Ovary (tissue), 9 donors: ENCODE results near the gene MRLN. TPM values are rescaled to one million over a fixed set of nuclear protein-coding genes. Genes with fewer than 3 reads are reported as not detected.

Source experiments
- DNase-seq, 5 donors: peaks; one replicate each; pipeline ENCODE4 v3.0.0-alpha.2; 2019 to 2020
- H3K27ac ChIP-seq, 2 donors: fragments of 200-600 bp; one replicate each; pipeline versions ENCODE4 v1.5.1 to v1.8.0; 2019 to 2022
- H3K27me3 ChIP-seq: fragments of 200-600 bp; one replicate; pipeline ENCODE4 v1.8.0; 2022
- H3K36me3 ChIP-seq: fragments of 200-600 bp; sonication (generic); one replicate; pipeline ENCODE4 v1.5.1; 2019
- H3K4me1 ChIP-seq: one replicate; pipeline ENCODE4 v1.8.1; 2013; ENCODE audit warnings: mild to moderate bottlenecking, moderate library complexity; ENCODE audit not compliant: insufficient read depth
- H3K4me3 ChIP-seq: fragments of 200-600 bp; sonication (generic); one replicate; pipeline ENCODE4 v1.5.1; 2017
- H3K9me3 ChIP-seq, 2 donors: fragments of 200-600 bp in 1 of 2; sonication (generic) in 1 of 2; one replicate each; pipeline versions ENCODE4 v1.5.1 to v1.8.1; 2013 to 2019; ENCODE audit warnings: mild to moderate bottlenecking in 1 of 2, moderate library complexity in 1 of 2
- EP300 ChIP-seq: sonication (generic); formaldehyde crosslinking; IDR thresholded peaks from one replicate; pipeline ENCODE4 v1.6.1; 2017; ENCODE audit warnings: antibody characterized with exemption
- POLR2A ChIP-seq: fragments of 450-650 bp; IDR thresholded peaks from one replicate; pipeline ENCODE4 v1.6.1; 2017; ENCODE audit warnings: antibody characterized with exemption, mild to moderate bottlenecking, moderate library complexity
- WGBS, 3 donors: extraction: QIAGEN DNeasy Blood & Tissue Kit in 1 of 3; methylation state at CpG; one replicate each; pipeline versions ENCODE4 v1.1.5 to v1.1.7; 2013 to 2017; 5-methylcytosine and 5-hydroxymethylcytosine counted together
- intact Hi-C, 4 donors: fragments of 100-400 bp; cut with DNase I; formaldehyde crosslinking; loops; one replicate each; pipeline versions ENCODE4 v1.11.0 to v1.15.1; 2022 to 2023
- polyA plus RNA-seq, 2 donors: library from polyadenylated mRNA; stranded (reverse); fragments of 200-250 nt in 1 of 2; fragments of 350-450 nt in 1 of 2; fragmentation: Illumina TruSeq in 1 of 2; extraction: RNeasy Lipid Tissue Mini Kit (QIAGEN cat#74804) in 1 of 2; gene quantifications; one replicate each; pipeline ENCODE4 v1.2.3, GENCODE V29; 2013 to 2014
- total RNA-seq, 7 donors: library from RNA; depleted of rRNA in 2 of 7; stranded (reverse); fragments of >200 nt in 2 of 7; fragmentation: NEBNext Ultra II Directional in 3 of 7; extraction: Animal tissue kit (Norgen Biotek cat#: 25700) in 3 of 7; gene quantifications; one replicate each; pipeline versions ENCODE4 v1.1.0 to v1.2.4, GENCODE V29; 2016 to 2023
- TF ChIP-seq, protein P1 (sequence below), 3 donors: fragments of 450-650 bp in 2 of 3; fragments of 200-600 bp in 1 of 3; IDR thresholded peaks; one replicate each; pipeline versions ENCODE4 v1.5.1 to v1.8.0; 2016 to 2022; ENCODE audit warnings: antibody characterized with exemption in 3 of 3, mild to moderate bottlenecking in 1 of 3
- donor health status: DM: no; HTN: no; CAD: no; lungs with moderate emphysema.
- donor health status: DM: no; HTN: no; CAD: no.
- donor health status: Bipolar disorder and iron deficiency.
- donor health status: DM: yes; HTN: yes; CAD: no.
- donor health status: DM: no; HTN: no; CAD: no.
- donor health status: DM: yes; HTN: yes; CAD: no.

The MRLN gene
- total and polyA plus RNA-seq, 9 donors = 0.80 TPM; not detected in 8

DNA sequence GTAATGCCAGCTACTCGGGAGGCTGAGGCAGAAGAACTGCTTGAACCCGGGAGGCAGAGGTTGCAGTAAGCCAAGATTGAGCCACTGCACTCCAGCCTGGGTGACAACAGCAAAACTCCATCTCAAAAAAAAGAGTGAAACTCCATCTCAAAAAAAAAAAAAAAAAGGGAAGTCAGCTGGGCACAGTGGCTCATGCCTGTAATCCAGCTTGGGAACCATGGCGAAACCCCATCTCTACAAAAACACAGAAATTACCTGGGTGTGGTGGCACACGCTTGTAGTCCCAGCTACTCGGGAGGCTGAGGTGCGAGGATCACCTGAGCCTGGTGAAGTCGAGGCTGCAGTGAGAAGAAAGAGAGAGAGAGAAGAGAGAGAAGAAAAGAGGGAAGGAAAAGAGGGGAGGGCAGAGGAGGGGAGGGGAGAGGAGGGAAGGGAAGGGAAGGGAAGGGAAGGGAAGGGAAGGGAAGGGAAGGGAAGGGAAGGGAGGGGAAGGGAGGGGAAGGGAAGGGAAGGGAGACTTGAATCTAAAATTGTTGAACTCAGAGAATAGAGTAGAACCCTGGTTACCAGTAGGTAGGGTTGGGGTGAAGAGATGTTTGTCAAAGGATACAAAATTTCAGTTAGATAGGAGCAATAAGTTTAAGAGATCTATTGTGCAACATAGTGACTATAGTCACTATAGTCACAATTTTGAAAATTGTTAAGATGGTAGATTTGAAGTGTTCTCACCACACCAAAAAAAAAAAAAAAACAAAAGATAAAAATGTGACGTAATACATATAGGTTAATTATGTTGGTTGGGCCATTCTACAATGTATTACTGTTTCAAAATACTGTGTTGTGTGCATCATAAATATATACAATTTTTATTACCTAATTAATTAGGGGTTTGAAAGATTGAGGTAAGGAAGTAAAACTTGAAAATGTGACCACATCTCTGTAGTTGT, 46.1 kb downstream of the MRLN start:
- no peak overlapping the region for H3K27ac ChIP-seq
- no peak overlapping the region for H3K4me3 ChIP-seq
- DNase-seq = no peak
- H3K4me1 ChIP-seq = peaks cover 10% of the 10 kb centered on the region
- H3K9me3 ChIP-seq = no peaks in the 10 kb centered on the region
- H3K27me3 ChIP-seq = no peaks in the 10 kb centered on the region
- H3K36me3 ChIP-seq = no peaks in the 10 kb centered on the region
- TF ChIP-seq EP300 (no peak), POLR2A (no peak)
- TF ChIP-seq, protein P1, sequence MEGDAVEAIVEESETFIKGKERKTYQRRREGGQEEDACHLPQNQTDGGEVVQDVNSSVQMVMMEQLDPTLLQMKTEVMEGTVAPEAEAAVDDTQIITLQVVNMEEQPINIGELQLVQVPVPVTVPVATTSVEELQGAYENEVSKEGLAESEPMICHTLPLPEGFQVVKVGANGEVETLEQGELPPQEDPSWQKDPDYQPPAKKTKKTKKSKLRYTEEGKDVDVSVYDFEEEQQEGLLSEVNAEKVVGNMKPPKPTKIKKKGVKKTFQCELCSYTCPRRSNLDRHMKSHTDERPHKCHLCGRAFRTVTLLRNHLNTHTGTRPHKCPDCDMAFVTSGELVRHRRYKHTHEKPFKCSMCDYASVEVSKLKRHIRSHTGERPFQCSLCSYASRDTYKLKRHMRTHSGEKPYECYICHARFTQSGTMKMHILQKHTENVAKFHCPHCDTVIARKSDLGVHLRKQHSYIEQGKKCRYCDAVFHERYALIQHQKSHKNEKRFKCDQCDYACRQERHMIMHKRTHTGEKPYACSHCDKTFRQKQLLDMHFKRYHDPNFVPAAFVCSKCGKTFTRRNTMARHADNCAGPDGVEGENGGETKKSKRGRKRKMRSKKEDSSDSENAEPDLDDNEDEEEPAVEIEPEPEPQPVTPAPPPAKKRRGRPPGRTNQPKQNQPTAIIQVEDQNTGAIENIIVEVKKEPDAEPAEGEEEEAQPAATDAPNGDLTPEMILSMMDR (IDR thresholded peaks at IDR 0.05) = no peak
- intact Hi-C loops = no loop called here
- 93 to 99% (median 96%) methylated on average over 8 of the region's 8 CpGs for WGBS, 3 donors

DNA sequence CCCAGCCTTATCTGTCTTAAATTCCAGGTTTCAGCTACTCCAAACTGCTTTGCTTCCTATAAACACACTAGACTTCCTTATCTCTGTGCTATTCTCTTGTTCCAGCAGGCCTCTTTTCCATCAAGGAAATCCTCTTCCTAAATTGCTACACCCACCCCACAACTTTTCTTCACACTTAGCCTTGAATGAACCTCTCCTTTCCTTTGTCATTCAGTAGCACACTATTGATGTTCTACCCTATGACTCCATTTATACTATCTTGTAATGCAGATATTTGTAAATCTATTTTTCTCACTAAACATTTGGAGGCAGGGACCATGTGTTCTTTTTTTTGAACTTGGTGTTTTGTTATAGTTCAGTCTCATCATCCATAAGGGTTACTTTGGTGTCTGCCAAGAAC, 47.3 kb downstream of the MRLN start:
- Histone ChIP-seq H3K27me3 (no peaks in the 10 kb centered on the region), H3K36me3 (no peaks in the 10 kb centered on the region), H3K4me3 (no peak overlapping the region), H3K4me1 (peaks cover 12% of the 10 kb centered on the region), H3K9me3 (no peaks in the 10 kb centered on the region), H3K27ac (no peak overlapping the region)
- intact Hi-C loops = no loop called here
- TF ChIP-seq, protein P1 (IDR thresholded peaks at IDR 0.05) = no peak
- TF ChIP-seq EP300 = no peak
- no peak for TF ChIP-seq POLR2A
- no peak for DNase-seq

DNA sequence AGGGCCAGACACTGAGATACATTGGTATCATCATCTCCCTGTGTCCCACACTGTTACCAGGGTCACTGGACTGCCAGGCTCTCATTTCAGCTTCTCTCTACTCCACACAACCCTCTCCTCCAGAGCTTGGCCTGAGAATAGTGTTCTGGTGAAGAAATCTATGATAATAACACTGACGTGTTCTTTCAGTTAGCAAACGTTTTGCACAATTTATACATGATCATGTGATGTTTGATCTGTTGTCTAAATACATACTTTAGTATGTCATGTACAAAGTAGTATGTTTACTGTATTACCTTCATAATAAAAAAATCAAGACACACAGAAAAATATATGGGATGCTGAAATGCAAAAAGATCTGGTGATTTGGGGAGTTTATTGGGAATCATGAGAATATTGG, 48.6 kb downstream of the MRLN start:
- 38 to 52% (median 49%) methylated on average over 2 of the region's 2 CpGs for WGBS, 3 donors
- H3K4me3 ChIP-seq = no peak overlapping the region
- H3K36me3 ChIP-seq = no peaks in the 10 kb centered on the region
- H3K4me1 ChIP-seq = peaks cover 14% of the 10 kb centered on the region
- intact Hi-C loops = no loop called here
- H3K9me3 ChIP-seq = no peaks in the 10 kb centered on the region
- TF ChIP-seq, protein P1 (IDR thresholded peaks at IDR 0.05) = no peak
- TF ChIP-seq EP300 (no peak), POLR2A (no peak)
- no peak for DNase-seq
- H3K27me3 ChIP-seq = no peaks in the 10 kb centered on the region
- no peak overlapping the region for H3K27ac ChIP-seq

DNA sequence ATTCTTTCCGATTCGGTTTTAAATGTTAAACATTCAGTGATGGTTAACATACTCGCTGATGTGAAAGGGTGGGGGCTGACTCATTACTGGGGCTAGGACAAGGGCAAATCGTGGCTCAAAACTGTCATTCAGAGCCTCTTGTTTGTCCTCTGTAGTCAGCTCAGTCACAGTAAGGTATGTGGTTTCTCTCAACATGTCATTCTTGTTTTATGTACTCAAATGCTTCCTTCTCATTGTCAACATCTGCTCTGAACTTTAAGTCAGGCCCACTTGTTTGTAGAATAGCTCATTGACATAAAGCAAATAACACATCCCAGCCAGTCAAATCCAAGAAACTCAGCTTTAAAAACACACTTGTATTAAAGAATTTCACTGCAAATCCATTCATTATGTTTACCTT, 50.9 kb downstream of the MRLN start:
- H3K27ac ChIP-seq = no peak overlapping the region
- H3K4me3 ChIP-seq = no peak overlapping the region
- H3K36me3 ChIP-seq = no peaks in the 10 kb centered on the region
- no peak for DNase-seq
- H3K27me3 ChIP-seq = no peaks in the 10 kb centered on the region
- H3K9me3 ChIP-seq = no peaks in the 10 kb centered on the region
- peaks cover 13% of the 10 kb centered on the region for H3K4me1 ChIP-seq
- TF ChIP-seq, protein P1 (IDR thresholded peaks at IDR 0.05) = no peak
- TF ChIP-seq EP300 (no peak), POLR2A (no peak)
- intact Hi-C loops = no loop called here
- WGBS, 3 donors = 92 to 94% (median 93%) methylated on average over 4 of the region's 4 CpGs
